ENCODE data around the gene MYO9A.
"Not testable (repeated sequence)": the region's sequence is repeated elsewhere in the genome, so short reads cannot be mapped to it uniquely, and the experiment has no call there.

MYO9A gene

DNA sequence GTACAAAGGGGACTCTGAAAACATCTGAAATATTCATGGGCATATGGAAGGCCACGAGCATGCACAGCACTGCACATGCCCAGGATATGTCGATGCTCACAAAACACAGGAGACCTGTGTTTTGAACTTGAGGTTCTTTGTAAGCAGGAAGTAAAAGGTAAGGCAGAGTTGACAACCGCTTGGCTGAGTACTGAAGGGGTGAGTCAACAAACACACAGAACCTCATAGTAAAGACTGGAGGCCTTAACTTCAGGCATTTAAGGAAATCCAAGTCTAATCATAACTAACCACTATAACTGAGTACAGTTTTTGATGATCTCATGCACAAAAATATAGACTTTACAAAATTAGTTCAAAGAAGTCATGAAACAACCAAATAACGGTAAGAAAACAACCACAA lies 80.6 kb downstream of the MYO9A start:
- DNase-seq (ENCODE audit: low read depth) = peak; percentile 91

DNA sequence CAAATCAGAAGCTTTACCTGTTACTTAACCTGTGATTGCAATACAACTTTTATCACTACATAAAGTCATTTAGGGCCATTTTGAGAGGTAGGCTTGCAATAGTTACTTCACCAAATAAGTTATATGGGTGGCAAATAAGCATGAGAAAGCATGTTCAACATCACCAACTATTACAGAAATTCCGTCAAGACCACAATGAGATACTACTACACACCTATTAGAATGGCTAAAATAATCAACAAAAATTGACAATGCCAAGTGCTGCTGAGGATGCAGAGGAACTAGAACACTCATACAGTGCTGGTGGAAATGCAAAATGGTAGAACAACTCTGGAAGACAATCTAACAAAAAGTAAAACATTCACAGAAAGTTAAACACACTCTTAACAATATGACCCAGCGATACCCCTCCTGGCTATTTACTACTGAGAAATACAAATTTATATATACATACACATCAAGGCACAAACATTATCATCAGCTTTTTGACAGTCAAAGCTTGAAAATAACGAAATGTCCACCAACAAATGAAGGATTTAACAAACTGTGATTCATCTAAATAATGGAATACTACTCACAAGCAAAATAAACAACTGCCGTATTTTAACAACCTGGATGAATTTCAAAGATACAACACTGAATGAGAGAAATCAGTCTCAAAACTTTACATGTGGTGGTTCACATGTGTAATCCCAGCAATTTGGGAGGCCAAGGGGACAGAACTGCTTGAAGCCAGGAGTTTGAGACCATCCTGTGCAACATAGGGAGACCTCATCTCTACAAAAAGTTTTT lies 82.9 kb downstream of the MYO9A start:
- peak; percentile 18 for DNase-seq (ENCODE audit: low read depth)

DNA sequence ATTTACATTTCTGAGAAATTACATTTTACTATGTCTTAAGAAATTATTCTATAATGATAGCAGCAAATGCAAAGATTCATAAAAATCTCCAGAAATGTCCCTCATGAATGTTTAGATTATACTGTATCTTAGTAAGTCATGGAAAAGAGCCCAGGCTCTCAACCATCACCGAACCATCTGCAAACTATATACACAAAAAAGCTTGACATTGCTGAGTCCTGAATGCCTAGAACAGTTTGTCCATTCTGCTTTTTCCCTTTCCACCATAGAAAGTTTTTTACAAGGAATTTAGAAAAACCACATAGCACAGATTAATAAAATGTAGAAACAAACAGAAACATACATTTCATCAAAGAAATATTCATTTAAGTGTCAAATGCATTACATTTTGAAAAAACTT lies 83.6 kb downstream of the MYO9A start:
- DNase-seq (ENCODE audit: low read depth) = peak; percentile 42

DNA sequence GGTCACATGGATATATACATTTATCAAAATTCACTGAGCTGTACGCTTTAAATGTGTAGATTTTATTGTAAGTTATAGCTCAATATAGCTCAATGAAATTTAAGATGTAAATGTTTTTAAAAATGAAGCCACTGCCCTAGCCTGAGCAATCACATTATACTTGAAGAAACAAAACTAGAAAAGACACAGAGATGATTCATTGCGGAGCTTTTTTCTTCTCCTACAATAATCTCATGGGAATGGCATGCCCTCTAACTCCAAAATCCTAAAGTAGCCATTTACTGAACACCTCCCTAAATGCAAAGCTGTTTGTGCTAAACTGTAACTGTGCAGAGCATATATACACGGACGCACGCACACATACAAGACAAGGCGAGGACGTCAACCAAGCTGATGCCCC lies 84.2 kb downstream of the MYO9A start:
- DNase-seq (ENCODE audit: low read depth) = peak; percentile 46

DNA sequence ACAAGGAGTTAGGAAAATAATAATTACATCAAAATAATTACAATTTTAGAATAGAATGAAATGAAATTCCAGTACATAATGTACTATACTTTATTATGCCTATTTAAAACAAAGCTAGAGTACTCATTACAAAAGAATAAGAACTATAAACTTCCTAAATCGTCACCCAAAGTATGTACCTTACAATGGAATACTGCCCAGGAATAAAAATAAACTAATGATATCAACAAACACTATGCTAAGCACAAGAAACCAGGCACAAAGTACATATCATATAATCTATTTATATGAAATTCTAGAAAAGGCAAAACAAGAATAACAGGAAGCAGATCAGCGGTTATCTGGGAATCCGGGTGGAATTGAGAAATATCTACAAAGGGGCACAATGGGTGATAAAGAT lies 84.7 kb downstream of the MYO9A start:
- DNase-seq (ENCODE audit: low read depth) = peak; percentile 7

DNA sequence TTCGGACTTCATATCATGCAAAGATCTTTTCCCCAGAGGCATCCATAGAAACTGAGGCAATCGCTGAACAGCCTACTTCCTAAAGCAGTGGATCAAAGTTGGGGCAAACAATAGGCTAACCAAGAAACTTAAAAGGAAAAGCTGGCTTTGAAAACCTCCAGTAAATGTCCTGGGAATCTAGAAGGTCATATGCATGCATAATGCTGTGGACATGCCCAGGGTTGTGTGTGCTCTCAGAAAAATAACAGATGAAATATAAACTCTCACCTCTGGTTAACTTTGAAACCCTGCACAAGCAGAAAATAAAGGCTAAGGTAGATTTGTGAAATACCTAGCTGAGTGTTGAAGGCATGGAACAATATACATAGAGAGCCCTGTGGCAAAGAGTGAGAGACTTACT lies 96.3 kb downstream of the MYO9A start:
- no peak for DNase-seq (ENCODE audit: low read depth)

DNA sequence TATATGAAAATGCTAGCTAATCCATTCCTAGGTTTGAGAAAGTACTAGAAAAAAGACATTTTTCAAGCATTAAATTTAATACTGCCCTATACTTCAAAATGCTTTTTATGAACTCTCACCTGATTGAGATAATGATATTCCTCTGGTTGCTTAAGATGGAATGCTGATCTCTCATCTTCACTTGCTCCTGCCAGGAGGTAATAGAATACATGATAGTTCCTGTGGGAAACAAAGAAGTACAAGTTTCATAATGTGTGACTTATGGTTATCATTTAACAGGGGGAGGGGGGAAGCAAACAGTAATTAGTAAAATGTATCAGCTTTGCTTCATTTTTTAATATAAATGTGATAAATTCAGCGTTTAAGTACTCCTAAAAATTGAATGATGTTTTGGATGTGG lies 97.2 kb downstream of the MYO9A start:
- no peak for DNase-seq (ENCODE audit: low read depth)

DNA sequence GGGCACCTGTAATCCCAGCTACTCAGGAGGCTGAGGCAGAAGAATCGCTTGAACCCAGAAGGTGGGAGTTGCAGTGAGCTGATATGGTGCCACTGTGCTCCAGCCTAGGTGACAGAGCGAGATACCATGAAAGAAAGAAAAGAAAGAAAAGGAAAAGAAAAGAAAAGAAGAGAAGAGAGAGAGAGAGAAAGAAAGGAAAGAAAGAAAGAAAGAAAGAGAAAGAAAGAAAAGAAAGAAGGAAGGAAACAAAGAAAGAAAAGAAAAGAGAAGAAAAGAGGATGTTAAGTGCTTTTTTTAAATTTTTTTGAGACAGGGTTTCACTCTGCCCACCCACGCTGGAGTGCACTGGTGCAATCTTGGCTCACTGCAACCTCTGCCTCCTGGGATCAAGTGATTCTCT lies 103.4 kb downstream of the MYO9A start:
- not testable (repeated sequence) for DNase-seq (ENCODE audit: low read depth)

DNA sequence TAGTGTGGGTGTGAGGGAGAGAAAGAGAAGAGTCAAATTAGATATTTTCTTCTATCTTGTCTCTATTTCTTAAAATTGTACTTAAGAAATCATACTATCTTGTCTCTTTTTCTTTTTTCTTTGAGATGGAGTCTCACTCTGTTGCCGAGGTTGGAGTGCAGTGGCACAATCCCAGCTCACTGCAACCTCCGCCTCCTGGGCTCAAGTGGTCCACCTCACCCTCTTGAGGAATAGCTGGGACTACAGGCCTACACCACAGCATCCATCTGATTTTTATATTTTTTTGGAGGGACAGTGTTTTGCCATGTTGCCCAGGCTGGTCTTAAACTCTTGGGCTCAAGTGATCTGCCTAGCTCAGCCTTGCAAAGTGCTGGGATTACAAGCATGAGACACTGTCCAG lies 104.2 kb downstream of the MYO9A start:
- DNase-seq (ENCODE audit: low read depth) = no peak

DNA sequence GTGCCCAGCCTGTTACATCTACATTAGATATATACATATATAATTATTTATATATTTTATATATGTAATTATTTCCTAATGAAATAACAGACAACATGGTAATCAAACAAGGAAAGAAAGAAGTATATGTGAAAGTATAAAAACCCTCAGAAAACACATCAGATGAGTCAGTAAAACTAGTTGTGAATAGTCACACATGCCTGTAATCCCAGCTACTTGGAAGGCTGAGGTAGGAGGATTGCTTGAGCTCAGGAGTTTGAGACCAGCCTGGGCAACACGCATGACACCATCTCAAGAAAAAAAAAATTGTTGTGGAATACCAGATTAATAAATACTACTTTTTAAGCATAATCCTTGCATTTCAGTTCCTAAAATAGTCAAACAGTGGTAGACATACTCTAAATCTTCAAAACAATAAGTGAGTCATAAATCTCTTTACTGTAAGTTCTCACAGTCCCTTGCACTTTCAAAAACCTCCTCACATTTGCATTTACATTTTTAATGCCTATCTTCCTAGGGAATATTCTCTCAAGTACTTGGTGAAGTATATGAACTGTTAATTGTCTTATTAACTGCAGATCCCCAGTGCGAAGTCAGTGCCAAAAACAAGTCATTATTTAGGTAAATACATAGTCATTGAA lies 106.5 kb downstream of the MYO9A start:
- peak; percentile 14 for DNase-seq (ENCODE audit: low read depth)

DNA sequence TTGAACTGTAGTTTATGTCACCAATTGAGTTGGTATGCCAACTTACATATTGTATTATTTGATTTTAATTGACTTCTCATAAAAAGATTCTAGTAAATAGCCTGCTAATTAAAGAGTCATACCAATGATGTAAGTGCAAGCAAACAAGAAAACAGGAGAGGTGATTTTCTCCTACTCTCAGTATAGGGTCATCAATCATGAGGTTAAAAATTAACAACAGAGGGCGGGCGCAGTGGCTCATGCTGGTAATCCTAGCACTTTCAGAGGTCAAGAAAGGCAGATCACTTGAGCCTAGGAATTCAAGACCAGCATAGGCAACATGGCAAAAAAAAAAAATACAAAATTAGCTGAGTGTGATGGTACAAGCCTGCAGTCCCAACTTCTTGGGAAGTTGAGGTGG lies 108.7 kb downstream of the MYO9A start:
- DNase-seq (ENCODE audit: low read depth) = no peak

DNA sequence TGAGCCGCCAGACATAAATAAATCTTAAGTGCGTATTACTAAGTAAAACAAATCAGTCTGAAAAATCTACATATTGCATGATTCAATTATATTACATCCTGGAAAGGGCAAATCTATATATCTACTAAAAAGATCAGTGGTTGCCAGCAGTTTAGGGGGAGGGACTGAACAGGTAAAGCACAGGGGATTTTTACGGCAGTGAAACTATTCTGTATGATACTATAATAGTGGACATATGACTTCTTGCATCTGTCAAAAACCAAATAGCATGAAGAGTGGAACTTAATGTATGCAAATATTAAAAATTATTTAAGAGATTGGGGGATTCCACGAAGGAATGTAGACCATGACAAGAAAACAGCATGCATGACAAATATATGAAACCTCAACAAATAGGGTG lies 111.6 kb downstream of the MYO9A start:
- no peak for DNase-seq (ENCODE audit: low read depth)

DNA sequence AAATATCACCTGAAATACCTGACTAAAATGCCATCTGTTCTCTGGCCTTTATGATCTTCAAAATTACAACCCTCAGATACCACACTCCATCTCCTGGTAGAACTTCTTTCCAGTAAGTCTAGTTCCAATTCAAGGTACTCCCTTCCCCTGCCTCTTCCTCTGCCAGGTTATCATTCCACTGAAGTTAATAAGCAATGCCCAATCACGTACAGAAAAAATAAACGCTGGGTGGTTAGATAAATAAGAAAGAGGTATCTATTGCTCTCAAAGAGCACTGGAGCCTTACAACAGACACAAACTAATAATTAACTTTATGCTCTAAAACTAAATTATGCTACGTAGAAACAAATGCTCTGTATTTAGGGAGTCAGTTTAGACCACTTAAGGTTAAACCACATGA lies 112.5 kb downstream of the MYO9A start:
- DNase-seq (ENCODE audit: low read depth) = no peak

DNA sequence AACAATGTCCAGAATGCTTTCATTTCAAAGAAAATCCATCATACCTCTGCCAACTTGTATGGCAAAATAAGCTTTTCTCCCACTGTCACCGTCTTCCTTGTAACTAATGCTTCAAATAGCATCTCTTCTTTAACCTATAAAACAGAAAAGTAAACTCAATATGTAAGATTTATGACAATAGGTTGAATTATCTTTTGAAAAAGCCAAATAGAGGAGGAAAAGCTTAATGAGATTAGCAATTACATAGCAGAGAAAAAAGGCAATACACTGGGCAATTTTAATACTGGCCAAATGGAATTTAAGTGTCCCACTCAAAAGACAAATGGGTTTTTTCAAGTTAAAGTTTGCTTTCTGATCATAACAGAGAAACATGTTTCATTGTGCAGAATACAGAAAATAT lies 118.1 kb downstream of the MYO9A start:
- no peak for DNase-seq (ENCODE audit: low read depth)

DNA sequence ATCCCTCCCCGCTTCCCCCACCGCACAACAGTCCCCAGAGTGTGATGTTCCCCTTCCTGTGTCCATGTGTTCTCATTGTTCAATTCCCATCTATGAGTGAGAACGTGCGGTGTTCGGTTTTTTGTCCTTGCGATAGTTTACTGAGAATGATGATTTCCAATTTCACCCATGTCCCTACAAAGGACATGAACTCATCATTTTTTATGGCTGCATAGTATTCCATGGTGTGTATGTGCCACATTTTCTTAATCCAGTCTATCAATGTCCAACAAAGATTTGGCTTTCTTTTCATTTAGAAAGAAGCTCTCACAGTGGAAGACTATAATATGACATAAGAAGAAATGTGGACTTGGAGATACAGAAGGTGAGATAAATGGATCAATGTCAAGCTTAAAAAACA lies 119.2 kb downstream of the MYO9A start:
- not testable (repeated sequence) for DNase-seq (ENCODE audit: low read depth)

DNA sequence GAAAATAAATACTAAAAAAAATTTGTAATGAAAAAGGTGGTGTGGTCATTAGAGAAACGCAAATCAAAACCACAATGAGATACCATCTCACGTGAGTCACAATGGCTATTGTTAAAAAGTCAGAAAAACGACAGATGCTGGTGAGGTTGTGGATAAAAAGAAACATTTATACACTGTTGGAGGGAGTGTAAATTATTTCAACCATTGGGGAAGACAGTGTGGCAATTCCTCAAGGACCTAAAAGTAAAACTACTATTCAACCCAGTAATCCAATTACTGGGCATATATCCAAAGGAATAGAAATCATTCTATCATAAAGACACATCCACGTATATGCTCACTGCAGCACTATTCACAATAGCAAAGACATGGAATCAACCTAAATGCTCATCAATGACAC lies 120.3 kb downstream of the MYO9A start:
- no peak for DNase-seq (ENCODE audit: low read depth)

DNA sequence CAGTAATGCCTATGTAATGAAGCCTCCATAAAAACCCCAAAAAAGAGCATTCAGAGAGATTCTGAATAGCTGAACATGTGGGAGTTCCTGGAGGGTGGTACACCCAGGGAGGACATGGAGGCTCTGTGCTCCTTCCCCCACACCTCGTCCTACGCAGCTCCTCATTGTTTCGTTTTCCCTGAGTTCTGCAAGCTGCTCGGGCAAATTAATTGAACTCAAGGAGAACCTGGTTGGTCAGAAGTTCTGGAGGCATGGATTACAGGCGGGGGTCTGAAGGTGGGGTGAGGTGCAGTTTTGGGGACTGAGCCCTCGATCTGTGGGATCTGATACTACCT lies 142.2 kb downstream of the MYO9A start:
- no peak for DNase-seq (ENCODE audit: low read depth)

DNA sequence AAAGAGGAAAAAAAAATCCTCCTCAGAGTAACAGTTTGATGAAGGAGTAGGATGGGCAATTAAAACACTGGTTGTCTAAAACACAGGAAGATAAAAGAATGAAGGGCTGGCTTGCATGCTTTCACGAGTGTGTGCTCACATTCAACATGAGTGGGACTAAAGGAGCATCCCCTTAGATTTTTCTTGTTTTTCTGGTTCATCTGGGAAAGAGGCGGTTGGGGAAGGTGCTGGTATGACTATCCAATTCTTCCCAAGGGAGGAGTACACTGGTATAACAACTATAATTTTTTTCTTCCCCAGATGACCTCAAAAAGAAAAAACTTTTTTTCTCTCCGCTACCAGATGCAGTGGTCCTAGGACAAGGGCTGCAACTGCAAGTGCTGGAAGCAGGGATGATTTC lies 143.7 kb downstream of the MYO9A start:
- no peak for DNase-seq (ENCODE audit: low read depth)

DNA sequence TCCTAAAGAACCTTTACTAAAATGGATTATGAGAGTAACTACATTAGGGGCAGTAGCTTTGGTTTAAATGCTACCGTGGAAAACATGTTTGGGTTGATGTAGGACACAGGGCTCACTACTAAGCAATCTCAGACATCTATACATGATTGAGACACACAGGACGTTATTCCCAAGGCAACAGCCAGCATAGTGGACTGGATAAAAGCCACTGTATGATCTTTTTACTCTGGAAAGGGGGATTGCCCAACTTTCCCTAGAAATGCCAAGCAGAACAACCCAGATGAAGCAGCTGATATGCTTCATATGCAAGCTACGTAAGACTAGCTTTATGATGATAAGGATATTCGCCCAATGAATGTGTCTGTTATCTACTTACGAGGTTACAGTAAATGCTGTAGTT lies 144.6 kb downstream of the MYO9A start:
- no peak for DNase-seq (ENCODE audit: low read depth)

DNA sequence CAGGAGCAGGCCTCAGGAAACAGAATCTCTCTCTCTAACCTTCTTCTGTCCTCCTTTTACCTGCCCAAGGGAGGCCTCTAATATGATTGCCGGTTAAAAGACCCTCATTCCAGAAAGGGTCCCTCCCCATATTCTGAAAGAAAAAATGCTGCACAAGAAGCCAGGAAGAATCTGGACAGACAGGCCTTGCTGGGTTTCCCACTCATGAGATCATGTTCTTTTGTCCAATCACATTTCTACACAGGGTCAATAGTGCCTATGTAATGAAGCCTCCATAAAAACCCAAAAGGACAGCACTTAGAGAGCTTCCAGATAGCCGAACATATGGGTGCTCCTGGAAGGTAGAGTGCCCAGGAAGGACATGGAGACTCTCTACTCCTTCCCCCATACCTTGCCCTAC lies 146.0 kb downstream of the MYO9A start:
- DNase-seq (ENCODE audit: low read depth) = no peak

DNA sequence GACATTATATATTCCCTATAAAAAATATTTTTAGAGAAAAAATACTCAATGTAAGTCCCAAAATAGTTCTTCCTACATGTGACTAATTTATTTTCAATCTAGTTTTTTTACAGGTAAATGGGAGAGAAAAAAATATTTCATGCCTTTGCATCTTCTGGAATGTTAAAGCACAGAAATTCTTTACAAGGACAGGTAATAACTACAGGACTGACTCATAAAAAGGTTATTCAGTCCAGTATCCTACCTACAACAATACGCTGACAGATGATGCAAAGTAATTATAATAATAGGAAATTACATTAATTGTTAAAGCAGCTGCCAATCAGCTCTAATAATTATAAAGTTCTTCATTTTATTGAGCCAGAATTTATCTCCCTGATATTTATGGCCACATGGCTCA lies 147.5 kb downstream of the MYO9A start:
- DNase-seq (ENCODE audit: low read depth) = no peak

DNA sequence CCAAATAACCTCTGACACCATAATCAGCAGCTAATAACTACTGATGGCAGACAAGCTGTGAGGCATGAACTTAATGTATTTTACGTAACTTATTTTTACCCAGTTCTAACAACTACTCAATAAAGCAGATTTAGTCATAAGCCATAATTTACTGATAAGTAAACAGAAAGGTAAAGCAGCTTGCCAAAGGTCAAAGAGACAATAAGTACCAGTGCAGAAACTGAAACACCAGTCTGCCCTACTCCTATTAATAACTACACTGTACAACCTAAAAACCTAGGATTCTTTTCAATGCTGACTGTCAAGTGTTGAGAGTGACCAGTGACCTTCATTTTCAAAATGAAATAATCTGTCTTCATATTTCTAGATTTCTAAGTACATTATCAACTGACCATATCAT lies 155.4 kb downstream of the MYO9A start:
- no peak for DNase-seq (ENCODE audit: low read depth)

DNA sequence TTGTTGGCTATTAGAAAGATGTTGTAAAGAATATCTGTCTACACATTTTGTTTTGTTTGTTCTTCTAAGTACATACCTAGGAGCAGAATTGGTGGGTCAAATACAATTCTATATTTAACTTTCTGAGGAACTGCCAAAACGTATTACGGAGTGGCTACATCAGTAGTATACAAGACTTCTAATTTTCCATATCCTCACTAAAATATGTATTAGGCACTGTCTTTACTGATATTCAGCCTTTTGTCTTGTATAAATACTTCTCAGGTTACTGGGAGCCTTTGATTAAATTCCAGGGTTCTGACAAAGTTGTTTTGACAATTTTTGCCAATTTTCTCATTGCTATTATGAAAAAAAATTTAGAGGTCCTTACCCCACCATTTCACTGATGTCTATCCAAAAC lies 160.9 kb downstream of the MYO9A start:
- peak; percentile 69 for DNase-seq (ENCODE audit: low read depth)

DNA sequence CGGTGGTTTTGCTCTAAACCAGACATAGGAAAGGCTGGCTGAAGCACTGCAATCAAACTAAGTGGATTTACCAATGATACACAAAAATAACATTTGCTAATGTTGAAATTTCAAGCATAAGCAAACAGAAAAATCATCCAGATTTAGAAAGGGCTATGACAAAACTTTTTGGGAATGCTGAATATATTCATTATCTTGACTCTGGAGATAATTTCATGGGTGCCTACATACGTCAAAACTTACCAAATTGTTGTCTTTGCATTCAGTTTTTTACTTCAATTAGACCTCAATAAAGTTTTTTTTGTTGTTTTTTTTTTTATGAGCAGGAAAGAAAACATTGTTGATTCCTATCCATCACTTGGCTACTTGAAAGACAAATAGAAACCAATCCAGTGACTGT lies 166.8 kb downstream of the MYO9A start:
- DNase-seq (ENCODE audit: low read depth) = no peak

All from iris pigment epithelial cell (primary cell).